Bone marrow (tissue), 2 donors: ENCODE results near the gene FAR2.
"Not testable (repeated sequence)": the region's sequence is repeated elsewhere in the genome, so short reads cannot be mapped to it uniquely, and the experiment has no call there.

Experiments
- DNase-seq, 2 donors: peaks; one replicate each; lab custom pipeline; 2025; lab: John Stamatoyannopoulos, UW

Gene FAR2

DNA sequence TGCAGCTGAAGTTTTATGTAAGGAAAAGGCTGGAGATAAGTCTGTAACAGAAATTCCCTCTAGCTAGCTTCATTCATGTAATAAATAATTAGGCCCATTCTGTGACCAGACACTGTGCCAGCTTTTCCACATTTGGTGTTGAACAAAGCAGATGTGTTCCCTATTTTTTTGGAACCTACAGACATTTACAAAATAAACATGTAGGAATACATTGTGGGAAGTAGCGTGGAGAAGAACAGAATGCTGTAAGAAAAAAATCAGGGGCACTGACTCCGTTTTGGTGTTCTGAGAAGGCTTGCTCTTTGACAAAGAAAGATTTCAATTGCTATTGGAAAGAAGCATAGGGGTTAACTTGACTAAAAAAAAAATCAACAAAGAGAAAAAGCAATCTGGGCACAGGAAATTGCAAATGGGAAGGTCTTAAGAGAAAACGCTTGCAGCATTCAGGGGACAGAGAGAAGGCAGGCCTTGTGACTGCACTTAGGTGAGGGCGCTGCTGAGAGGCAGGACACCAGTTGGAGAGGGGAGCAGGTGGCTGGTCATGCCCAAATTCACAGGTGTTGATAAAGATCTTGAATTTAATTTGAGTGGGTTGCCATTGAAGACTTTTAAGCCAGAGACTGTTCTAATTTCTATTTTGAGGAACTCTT, 4.0 kb downstream of the FAR2 start:
- no peak for DNase-seq

DNA sequence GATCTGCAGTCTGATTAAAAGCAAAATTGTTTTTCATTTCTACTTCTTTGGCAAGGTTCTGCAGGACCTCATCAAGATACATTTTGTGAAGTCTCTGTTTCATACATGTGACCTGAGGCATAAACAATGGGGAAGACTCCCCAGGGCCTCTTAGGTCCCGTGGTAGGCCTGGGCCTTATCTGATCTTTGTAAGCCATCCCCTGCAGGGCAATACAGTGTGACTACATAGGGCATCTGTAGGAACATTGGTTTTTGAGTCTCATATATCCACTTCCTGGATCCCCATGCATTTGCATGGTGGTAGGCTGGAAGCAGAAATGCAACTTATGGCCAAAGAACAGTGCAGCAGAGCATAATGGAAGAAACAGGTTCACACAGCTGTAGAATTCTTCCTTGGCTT, 6.0 kb downstream of the FAR2 start:
- no peak for DNase-seq

DNA sequence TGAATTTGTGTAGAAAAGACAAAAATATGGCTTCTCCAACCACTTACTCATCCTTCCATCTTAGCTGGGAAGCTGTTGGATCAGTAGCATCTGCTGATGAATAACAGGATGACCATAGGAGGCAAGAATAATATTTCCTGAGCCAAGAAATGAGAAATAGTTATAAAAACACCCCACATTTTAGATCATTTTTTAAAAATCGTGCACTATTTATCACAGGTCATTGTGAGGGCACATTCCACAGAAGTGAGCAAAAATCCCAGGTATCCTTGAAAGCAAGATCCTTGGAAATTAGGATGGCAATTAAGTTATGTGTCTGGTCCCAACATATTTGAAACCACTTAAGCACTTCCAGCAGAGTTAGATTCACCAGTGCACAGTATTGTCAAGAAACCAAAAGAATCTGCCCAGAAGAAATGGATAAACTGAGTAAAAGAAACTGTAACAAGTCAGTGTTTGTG, 8.4 kb downstream of the FAR2 start:
- no peak for DNase-seq

DNA sequence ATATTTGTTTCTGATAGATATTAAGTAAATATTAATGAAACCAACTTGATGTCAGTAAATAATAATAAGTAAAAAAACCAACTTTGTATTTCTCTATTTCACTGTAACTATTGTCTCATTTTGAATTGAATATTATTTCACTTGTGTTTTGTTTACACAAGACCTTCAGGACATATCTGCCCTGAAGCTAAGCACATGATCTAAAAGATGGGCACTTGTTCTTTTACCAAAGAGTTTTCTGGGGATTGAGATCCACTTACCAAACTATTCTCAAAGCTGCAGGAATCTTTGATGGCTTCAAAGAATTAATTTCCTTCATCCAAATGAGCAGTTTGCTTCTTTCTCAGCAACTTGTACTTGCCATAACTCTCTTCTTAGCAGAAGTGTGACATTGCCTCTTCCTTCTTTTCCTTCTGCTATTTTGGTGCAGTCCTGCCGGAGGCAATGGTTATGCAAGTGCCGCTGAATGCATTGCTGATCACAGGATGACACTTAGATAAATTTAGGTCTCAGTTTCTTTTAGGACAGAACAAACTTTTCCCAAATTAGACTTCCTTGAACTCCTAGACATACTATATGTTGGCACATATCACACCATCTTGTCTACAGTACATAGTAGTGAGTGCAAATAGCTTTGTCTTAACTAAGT, 9.2 kb downstream of the FAR2 start:
- DNase-seq, result peak in 1 of 2 donors; percentile 54

DNA sequence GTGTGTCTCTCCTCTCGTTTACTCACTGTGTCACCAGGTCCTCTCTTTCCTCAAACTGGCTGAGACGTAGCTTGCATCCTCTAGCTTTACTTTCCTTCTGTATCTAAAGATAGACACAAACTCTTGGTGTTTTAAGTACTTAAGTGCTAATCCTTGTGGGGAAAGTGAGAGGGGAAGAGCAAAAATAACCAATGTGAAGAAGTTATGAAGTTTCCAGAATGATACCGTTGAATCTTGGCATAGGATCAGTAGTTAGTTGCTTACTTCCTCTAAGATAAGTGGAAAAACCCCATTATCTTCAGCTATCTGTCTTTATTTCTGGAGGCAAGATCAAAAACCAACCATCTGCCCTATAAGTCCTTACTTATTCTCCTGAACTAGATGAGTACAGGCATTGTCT, 10.6 kb downstream of the FAR2 start:
- peak in 1 of 2 donors; percentile 60 for DNase-seq

DNA sequence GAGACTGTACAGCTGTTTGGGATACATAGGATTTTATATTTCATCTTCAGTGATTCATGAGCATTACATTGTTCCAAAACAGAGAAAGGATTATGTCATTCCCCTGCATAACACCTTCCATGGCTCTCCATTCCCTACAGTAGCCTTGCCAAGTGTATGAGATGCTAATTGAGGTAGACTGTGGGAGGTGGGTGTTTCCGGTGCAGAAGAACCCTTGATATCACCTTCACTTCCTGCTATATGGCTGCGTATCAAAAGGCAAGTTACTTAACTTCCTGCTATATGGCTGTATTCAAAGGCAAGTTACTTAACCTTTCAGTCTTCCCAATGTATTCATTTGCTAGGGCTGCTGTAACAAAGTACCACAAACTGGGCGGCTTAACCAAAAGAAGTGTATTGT, 11.2 kb downstream of the FAR2 start:
- no peak for DNase-seq

DNA sequence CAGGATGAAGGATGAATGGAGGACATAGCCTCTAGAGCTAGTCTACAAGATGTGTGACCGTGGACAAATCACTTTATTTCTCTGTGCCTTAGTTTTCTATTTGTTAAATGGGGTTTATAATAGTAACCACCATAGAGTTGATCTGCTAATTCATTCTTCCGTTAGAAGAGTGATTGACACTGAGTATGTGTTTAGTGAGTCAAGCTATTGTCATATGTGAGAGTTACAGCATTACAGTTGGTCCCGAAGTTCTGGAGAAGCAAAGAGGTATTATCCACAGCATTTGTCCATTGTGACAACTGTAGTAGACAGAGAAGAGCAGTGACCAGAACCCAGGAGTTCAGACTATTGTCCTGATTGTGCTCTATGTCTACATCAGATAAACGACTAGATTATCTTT, 14.1 kb downstream of the FAR2 start:
- DNase-seq, result no peak

DNA sequence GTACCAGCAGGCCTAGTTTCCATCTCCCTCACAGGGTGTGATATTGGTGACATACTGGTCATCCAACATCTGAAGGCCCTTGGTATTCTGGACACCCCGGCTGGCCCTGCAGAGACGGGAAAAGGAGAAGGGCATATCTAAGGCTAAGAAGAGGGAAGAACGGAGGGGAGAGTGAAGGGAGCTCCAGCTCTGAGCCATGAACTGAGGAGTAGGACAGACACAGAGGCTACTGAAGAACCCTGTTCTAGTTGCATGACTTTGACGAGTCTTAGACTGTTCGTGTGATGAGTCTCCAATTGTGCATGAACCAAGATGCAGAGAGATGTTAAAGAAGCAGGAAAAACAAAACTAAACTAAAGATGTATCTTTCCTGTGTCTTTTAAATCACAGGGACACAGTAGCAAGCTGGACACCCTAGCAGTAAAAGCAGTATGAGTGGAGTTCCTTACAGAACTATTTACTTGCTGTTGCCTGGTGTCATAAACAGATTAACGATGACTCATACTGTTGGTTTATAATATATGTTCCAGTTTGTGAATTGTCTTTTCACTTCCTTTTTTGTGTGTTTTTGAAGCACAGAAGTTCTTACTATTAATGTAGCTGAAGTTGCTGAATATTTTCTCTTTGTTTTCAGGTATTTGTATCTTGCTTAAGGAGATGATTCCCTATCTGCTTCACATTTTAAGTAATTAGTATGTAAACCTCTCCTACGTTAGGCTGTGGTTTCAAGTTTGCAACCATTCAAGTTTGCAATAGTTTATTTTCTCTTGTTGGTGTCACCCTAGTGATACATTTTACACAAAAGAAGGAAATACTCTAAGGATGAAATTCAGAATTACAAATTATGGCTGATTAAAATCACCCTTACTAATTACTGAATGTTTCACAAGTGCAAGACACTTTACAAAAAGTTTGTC, 15.7 kb downstream of the FAR2 start:
- DNase-seq, result peak in 1 of 2 donors; percentile 91

DNA sequence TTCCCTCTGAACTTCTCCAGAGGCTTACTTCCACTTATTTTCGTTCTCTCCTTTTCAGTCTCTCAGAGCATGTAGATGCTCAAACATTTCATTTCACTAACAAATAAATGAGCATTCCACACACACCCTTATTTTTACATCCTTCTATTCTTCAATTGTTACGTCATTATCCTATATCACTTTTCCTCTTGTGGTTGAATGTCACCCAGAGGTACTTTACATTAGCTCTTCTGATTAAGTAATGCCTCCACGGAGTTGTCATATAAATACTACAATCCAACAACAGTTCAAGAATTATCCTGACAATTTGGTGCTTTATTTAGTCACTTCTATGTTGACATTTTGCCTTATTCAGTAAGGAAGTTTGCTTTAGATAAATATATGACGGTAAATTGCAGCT, 18.4 kb downstream of the FAR2 start:
- no peak for DNase-seq

DNA sequence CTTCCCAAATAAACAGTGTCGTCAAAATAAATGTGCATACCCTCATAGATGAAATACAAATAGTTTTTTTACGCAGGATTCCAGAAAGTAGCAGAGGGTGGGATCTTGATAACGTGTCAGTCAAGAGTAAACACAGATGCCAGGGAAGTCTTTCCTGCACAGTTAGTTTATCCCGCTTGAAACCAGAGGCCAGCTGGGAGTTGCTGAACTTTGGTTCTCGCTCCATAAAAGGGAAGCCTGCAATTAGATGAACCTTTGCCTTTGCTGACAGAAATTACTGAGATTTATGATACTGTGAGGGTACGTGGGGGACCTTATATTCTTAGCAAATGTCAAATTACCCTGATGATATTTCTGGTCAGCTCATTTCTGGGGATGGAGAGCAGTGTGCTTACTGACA, 18.9 kb downstream of the FAR2 start:
- no peak for DNase-seq

DNA sequence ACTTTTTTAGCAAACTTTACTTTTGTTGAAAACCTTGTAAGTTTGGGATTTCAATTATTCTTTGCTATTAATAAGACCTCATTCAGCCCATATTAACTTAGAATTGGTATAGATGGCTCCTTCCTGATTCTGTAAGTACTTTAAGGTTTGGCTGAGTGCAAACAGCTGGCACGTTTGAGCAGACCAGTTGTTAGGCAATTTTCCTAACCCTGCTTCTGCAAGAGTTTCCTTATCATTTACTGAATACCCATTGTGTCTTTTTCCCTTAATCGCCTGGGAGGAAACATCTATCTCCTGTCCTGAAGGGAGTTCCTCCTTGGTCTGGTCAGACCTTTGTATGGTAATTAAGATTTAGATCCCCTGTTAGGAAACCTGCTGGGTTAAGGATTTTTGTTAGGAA, 20.9 kb downstream of the FAR2 start:
- DNase-seq, result not testable (repeated sequence)

DNA sequence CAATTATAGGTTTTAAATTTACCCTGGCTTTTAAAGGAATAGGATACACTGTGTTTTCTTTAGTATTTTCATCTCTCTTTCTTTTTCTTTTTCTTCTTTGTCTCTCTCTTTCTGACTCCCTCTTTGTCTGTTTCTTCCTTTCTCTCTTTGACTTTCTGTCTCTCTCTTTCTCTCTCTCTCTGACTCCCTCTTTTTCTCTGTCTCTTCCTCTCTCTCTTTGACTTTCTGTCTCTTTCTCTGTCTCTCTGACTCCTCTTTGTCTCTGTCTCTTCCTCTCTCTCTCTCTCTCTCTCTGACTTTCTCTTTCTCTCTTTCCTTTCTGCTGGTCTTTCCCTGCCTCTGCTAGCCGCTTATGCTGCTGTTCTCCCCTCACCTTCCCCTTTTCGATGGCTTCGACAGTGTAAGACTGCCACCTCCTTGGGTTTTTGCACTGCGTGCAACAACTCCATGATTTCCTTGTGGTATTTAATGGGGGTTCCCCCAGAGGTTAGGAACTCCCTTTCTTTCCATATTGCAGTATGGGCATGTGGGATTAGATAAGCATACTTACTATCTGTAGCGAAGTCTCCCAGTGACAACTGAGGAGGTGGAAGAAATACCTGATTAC, 21.5 kb downstream of the FAR2 start:
- peak in 1 of 2 donors; percentile 55 for DNase-seq

DNA sequence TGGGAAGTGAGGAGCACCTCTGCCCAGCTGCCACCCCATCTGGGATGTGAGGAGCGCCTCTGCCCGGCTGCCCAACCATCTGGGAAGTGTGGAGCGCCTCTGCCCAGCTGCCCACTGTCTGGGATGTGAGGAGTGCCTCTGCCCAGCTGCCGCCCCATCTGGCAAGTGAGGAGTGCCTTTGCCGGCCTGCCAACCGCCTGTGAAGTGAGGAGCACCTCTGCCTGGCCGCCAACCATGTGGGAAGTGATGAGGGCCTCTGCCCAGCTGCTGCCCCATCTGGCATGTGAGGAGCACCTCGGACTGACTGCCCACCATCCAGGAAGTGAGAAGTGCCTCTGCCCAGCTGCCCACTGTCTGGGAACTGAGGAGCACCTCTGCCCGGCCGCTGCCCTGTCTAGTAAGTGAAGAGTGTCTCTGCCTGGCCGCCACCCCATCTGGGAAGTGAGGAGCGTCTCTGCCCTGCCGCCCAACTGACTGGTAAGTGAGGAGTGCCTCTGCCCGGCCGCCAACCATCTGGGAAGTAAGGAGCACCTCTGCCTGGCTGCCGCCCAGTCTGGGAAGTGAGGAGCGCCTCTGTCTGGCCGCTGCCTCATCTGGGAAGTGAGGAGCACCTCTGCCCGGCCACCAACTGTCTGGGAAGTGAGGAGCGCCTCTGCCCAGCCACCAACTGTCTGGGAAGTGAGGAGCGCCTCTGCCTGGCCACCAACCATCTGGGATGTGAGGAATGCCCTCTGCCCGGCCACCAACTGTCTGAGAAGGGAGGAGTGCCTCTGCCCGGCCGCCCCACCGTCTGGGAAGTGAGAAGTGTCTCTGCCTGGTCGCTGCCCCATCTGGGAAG, 22.6 kb downstream of the FAR2 start:
- DNase-seq, result no peak

DNA sequence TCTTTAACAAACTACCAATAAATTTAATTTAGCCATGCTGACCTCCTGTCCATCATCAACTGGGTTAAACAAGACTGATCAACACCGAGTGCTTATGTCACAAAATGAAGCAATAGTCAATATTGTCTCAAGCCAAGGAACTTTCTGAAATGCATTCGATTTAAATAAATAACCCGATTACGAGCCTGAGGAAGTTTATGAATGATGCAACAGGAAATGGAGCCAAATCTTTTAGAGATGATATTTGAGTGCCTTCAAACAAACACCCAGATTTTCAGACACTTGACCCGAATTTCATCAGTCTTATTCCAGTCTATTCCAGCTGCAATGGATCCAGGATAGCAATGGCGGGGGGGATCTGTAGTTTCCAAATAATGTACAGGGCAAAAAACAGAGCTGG, 27.9 kb downstream of the FAR2 start:
- DNase-seq, result no peak

DNA sequence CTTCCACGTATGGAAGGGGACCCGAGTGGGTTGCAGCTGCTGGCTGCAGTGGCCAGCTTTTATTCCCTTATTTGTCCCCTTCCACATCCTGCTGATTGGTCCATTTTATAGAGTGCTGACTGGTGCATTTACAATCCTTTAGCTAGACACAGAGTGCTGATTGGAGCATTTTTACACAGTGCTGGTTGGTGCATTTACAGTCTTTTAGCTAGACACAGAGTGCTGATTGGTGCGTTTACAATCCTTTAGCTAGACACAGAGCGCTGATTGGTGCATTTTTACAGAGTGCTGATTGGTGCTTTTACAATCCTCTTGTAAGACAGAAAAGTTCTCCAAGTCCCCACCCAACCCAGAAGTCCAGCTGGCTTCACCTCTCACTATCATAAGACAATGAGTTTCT, 33.2 kb downstream of the FAR2 start:
- DNase-seq, result not testable (repeated sequence)

DNA sequence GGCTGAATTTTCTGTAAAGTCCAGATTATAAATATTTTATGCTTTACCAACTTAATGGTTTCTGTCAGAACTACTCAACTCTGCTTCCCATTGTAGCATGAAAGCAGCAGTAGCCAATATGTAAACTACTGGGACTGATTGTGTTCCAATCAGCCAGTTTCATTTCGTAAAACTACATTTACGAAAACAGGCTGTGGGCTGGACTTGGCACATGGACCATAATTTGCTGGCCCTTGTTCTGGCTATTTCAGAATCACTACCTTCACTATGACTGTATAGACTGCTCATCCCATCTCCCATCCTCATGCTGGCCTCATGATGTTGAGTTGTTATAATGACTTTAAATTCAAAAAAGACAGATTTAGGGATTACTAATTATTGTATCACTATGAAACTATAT, 38.7 kb downstream of the FAR2 start:
- no peak for DNase-seq

DNA sequence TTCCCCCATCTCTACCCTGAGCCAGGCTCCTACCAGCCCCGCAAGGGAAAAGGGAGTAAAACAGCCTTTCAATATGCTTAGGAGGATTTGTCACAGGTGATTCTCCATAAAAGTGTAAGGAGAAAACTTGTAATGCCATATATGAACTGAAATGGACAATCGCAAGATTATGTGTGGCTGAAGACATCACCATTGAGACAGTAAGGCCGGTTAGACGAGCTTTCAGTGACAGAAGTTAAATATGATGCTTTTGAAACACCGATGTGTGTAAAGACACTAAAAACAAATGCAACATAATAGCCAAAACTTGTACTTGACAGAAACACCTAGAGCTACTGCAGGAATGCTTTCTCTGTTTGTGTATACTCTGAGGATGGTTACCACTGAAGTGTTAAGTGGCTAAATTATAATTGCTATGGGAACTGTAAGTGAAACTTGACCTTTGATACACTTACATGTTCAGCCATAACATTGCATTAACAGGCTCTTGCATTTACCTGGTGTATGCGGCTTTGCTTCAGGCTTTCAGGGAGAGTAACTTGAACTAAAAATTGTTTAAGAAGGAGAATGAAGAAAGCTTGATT, 42.3 kb downstream of the FAR2 start:
- DNase-seq, result no peak

DNA sequence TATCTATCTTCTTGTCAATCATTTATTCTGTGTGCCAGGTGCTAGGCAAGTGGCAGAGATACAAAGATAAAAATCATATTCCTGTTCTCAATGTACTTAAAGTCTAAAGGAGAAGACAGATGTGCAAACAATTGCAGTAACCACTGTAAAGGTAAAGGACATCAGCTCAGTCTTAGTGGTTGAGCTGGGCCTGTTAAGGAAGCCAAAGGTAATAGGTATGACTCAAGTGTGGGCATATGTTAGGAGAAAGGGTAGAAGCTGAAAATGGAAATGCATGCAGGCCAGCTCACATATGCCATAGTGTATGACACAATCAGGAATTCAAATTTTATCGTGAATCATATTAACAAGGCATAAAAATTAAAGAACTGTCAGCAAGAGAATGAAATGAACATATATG, 49.8 kb downstream of the FAR2 start:
- no peak for DNase-seq

DNA sequence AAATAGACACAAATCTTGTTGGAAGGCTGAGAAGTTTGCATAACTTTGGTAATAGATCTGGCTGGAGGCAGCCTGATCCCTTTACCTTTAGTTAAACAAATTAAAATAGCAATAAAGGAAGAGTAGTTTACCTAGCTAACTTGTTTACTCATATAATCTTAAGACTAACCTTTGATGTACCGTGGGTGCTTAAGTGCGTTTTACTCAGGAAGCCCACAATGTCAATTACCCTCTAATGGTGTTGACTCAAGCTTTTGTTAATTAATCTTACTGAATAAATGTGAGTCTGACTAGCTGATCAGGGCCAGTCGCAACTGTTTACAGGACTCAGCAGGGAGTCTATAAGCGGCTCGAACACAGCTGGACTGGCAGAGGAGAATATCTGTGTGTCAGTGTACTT, 51.5 kb downstream of the FAR2 start:
- DNase-seq, result no peak

DNA sequence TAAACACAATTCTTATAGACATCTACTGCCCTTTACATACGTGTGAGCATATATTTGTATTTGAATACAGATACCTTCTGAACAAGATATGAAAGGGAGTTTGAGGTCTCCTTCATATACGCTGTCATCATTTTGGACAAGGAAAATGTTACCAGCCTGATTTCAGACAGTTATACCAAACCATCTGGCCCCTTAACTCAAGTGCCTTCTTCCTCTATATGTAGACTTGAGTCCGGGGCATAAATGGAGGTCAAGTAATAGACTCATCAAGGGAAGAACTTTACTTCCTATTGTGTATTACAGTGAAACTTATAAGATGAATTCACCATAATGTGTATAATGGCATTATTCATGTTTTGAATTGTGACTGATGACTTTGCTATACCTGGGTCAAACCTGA, 52.2 kb downstream of the FAR2 start:
- DNase-seq, result no peak

DNA sequence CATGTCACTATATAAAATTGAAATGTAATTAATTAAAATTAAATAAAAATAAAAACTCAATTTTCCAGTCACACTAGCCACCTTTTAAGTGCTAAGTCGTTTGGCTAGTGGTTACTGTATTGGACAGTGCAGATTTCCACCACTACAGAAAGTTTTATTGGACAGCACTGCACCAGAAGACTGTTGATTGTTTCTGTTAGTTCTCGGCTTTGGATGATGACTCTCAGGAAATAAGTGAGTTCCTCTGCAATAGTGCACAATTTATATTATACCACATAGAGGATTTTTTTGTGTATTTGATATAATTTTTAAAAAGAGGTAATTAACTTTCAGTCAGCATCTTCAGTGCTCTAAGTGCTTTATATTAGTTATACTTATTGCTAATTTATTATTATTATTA, 52.7 kb downstream of the FAR2 start:
- no peak for DNase-seq
